Pancreas (tissue), 10 donors: ENCODE data around the gene WDTC1. TPM values are rescaled to one million over a fixed set of nuclear protein-coding genes. Genes with fewer than 3 reads are reported as not detected.
"Not testable (repeated sequence)": the region's sequence is repeated elsewhere in the genome, so short reads cannot be mapped to it uniquely, and the experiment has no call there.

ENCODE experiments used
- ATAC-seq, 4 donors: fragments of 200-7000 bp; cut with Tn5 transposase; one replicate each; pipeline versions ENCODE4 v1.8.0 to v1.9.1; 2020; ENCODE audit warnings: mild to moderate bottlenecking in 4 of 4, moderate library complexity in 4 of 4
- DNase-seq, 6 donors: peaks; one replicate each; pipeline ENCODE4 v3.0.0-alpha.2; 2020
- FAIRE-seq: peaks from 2 replicates; lab custom pipeline; 2012; peaks lifted over from hg19 to GRCh38; lab: Jason Lieb, UNC
- H3K27ac ChIP-seq, 4 donors: fragments of 200-600 bp; sonication (generic); 1 replicate in 3 of 4; 2 replicates in 1 of 4; pipeline versions ENCODE4 v1.5.0 to v1.8.0; 2020
- H3K27me3 ChIP-seq, 4 donors: fragments of 200-600 bp; one replicate each; pipeline ENCODE4 v1.8.0; 2021
- H3K36me3 ChIP-seq, 3 donors: fragments of 200-600 bp; sonication (generic) in 1 of 3; one replicate each; pipeline versions ENCODE4 v1.5.0 to v1.8.0; 2020 to 2021
- H3K4me1 ChIP-seq, 3 donors: fragments of 200-600 bp; one replicate each; pipeline ENCODE4 v1.8.0; 2021
- H3K4me3 ChIP-seq, 4 donors: fragments of 200-600 bp; sonication (generic) in 2 of 4; one replicate each; pipeline versions ENCODE4 v1.5.0 to v1.8.0; 2020 to 2021
- H3K9me3 ChIP-seq, 4 donors: fragments of 200-600 bp; one replicate each; pipeline ENCODE4 v1.8.0; 2021
- CTCF ChIP-seq, 4 donors: fragments of 200-600 bp; sonication (generic) in 3 of 4; IDR thresholded peaks; one replicate each; pipeline versions ENCODE4 v1.5.0 to v1.8.0; 2021; ENCODE audit warnings: antibody characterized with exemption in 4 of 4
- WGBS, 2 donors: extraction: QIAGEN DNeasy Blood & Tissue Kit; methylation state at CpG; one replicate each; pipeline ENCODE4 v1.1.7; 2013; 5-methylcytosine and 5-hydroxymethylcytosine counted together
- intact Hi-C, 3 donors: fragments of 100-400 bp; cut with DNase I; formaldehyde crosslinking; loops; one replicate each; pipeline versions ENCODE4 v1.11.1 to v1.14.2; 2022
- polyA plus RNA-seq, 2 donors: library from polyadenylated mRNA; stranded (reverse); fragments of 200-250 nt; gene quantifications; one replicate each; pipeline ENCODE4 v1.2.3, GENCODE V29; 2013
- total RNA-seq, 6 donors: library from RNA; stranded (reverse); fragmentation: NEBNext Ultra II Directional in 4 of 6; extraction: Animal tissue kit (Norgen Biotek cat#: 25700) in 4 of 6; gene quantifications; one replicate each; pipeline versions ENCODE4 v1.2.1 to v1.2.4, GENCODE V29; 2021 to 2023
- donor health status: healthy with polysubstance abuse.
- donor health status: DM: no; HTN: no; CAD: no; lungs with moderate emphysema.
- donor health status: DM: no; HTN: no; CAD: no.
- donor health status: control.
- donor health status: control.
- donor health status: Bipolar disorder and iron deficiency.
- donor health status: DM: yes; HTN: yes; CAD: no.
- donor health status: DM: no; HTN: no; CAD: no.
- donor health status: DM: no; HTN: no; CAD: no.
- donor health status: DM: yes; HTN: yes; CAD: no.

The WDTC1 gene
- 10 to 100 TPM; 15.6 to 33.2 (median 20.0) TPM for total RNA-seq
- polyA plus RNA-seq = 10 to 100 TPM; 12.2 to 12.8 TPM

GRCh38 chr1:27234049-27234882, at the start of gene WDTC1:
Gene WDTC1, plus strand, starts transcription at chr1:27234632. Its CDS starts 26,423 bp downstream, at chr1:27261055.
- intact Hi-C loops = no loop called here
- peak; percentile 29 for FAIRE-seq
- peak within 1 kb of the TSS; percentile 50 to 85 (median 72) for H3K27ac ChIP-seq

GRCh38 chr1:27184665-27185064, 49.8 kb upstream of the WDTC1 start:
- 70 to 77% methylated on average over 3 of the region's 3 CpGs for WGBS, 2 donors
- H3K27ac ChIP-seq, H3K4me3 ChIP-seq, H3K27me3 ChIP-seq, intact Hi-C loops, H3K36me3 ChIP-seq, DNase-seq, ATAC-seq, H3K9me3 ChIP-seq, FAIRE-seq, H3K4me1 ChIP-seq: not testable (repeated sequence)

More at GRCh38 chr1:27234049-27234882, at the start of gene WDTC1:
- Histone ChIP-seq H3K4me1 (peaks cover 7 to 10% (median 7%) of the 10 kb centered on the region in 3 donors), H3K9me3 (no peaks in the 10 kb centered on the region), H3K36me3 (no peaks in the 10 kb centered on the region), H3K27me3 (no peaks in the 10 kb centered on the region), H3K4me3 (peak within 1 kb of the TSS; percentile 81 to 92 (median 88))
- DNase-seq = peak; percentile 97 to 99 (median 98)
- 1 to 2% methylated on average over 54 to 71 of the region's 71 CpGs for WGBS, 2 donors
- ATAC-seq = peak; percentile 93 to 99 (median 96)
- TF ChIP-seq CTCF (IDR thresholded peaks at IDR 0.05) = no peak

- Histone ChIP-seq H3K36me3 (no peaks in the 10 kb centered on the region), H3K27me3 (no peaks in the 10 kb centered on the region), H3K9me3 (no peaks in the 10 kb centered on the region), H3K27ac (no peak overlapping the region), H3K4me1 (no peaks in the 10 kb centered on the region), H3K4me3 (no peak overlapping the region)
- intact Hi-C loops = loop anchor here in 2 of 3 donors (10.0 kb wide), 2 partner anchors 93 to 103 kb away; no protein-coding TSS in a partner anchor
- no peak for DNase-seq
- no peak for TF ChIP-seq CTCF (IDR thresholded peaks at IDR 0.05)
- 66 to 75% methylated on average over 8 of the region's 8 CpGs for WGBS, 2 donors
- FAIRE-seq = no peak
- peak in 3 of 4 donors; percentile 70 to 72 (median 71) for ATAC-seq
Measured at GRCh38 chr1:27192039-27192529, 42.3 kb upstream of the WDTC1 start.

- WGBS, 2 donors = 95 to 97% methylated on average over 1 of the region's 1 CpG
- no peak for ATAC-seq
Measured at GRCh38 chr1:27193194-27193593, 41.2 kb upstream of the WDTC1 start.

More at GRCh38 chr1:27193194-27193593, 41.2 kb upstream of the WDTC1 start:
- H3K9me3 ChIP-seq = no peaks in the 10 kb centered on the region
- H3K27me3 ChIP-seq = no peaks in the 10 kb centered on the region
- H3K27ac ChIP-seq = no peak overlapping the region
- no peak overlapping the region for H3K4me3 ChIP-seq
- H3K4me1 ChIP-seq = no peaks in the 10 kb centered on the region
- TF ChIP-seq CTCF (IDR thresholded peaks at IDR 0.05) = no peak
- intact Hi-C loops = loop anchor here in 2 of 3 donors (10.0 kb wide), 2 partner anchors 92 to 102 kb away; no protein-coding TSS in a partner anchor
- DNase-seq (no peak), FAIRE-seq (no peak)
- no peaks in the 10 kb centered on the region for H3K36me3 ChIP-seq
